HG03064 (cell line): ENCODE data around the gene CNOT6L.
"Not testable (repeated sequence)": the region's sequence is repeated elsewhere in the genome, so short reads cannot be mapped to it uniquely, and the experiment has no call there.

ENCODE experiments used
- ATAC-seq: cut with Tn5 transposase; IDR thresholded peaks from one replicate; pipeline ENCODE4 v1.9.1; 2021; ENCODE audit warnings: low read depth; ENCODE audit not compliant: unreplicated experiment

The CNOT6L gene

GRCh38 chr4:77783895-77784294, 35.3 kb downstream of the CNOT6L start:
- no peak for ATAC-seq

GRCh38 chr4:77782102-77782835, 36.9 kb downstream of the CNOT6L start:
- no peak for ATAC-seq

- ATAC-seq, result not testable (repeated sequence)
Measured at GRCh38 chr4:77780762-77781161, 38.4 kb downstream of the CNOT6L start.

GRCh38 chr4:77777135-77777807, 41.9 kb downstream of the CNOT6L start:
- no peak for ATAC-seq

- no peak for ATAC-seq
Measured at GRCh38 chr4:77776182-77777134, 42.7 kb downstream of the CNOT6L start.

- no peak for ATAC-seq
Measured at GRCh38 chr4:77773101-77773500, 46.1 kb downstream of the CNOT6L start.

- no peak for ATAC-seq
Measured at GRCh38 chr4:77771566-77771965, 47.6 kb downstream of the CNOT6L start.

- ATAC-seq, result no peak
Measured at GRCh38 chr4:77765720-77766119, 53.4 kb downstream of the CNOT6L start.

- no peak for ATAC-seq
Measured at GRCh38 chr4:77762531-77762930, 56.6 kb downstream of the CNOT6L start.

GRCh38 chr4:77761595-77761994, 57.6 kb downstream of the CNOT6L start:
- ATAC-seq, result no peak

GRCh38 chr4:77758804-77759203, 60.4 kb downstream of the CNOT6L start:
- no peak for ATAC-seq

- no peak for ATAC-seq
Measured at GRCh38 chr4:77751764-77752163, 67.4 kb downstream of the CNOT6L start.

GRCh38 chr4:77745792-77746191, 73.4 kb downstream of the CNOT6L start:
- no peak for ATAC-seq

GRCh38 chr4:77742054-77742453, 77.1 kb downstream of the CNOT6L start:
- no peak for ATAC-seq

- no peak for ATAC-seq
Measured at GRCh38 chr4:77740480-77740879, 78.7 kb downstream of the CNOT6L start.

- peak; percentile 78 for ATAC-seq
Measured at GRCh38 chr4:77734928-77735327, 84.2 kb downstream of the CNOT6L start.

- ATAC-seq, result no peak
Measured at GRCh38 chr4:77731656-77732055, 87.5 kb downstream of the CNOT6L start.

- ATAC-seq, result no peak
Measured at GRCh38 chr4:77728420-77728819, 90.7 kb downstream of the CNOT6L start.

GRCh38 chr4:77721073-77721472, 98.1 kb downstream of the CNOT6L start:
- ATAC-seq, result no peak

- ATAC-seq, result not testable (repeated sequence)
Measured at GRCh38 chr4:77718500-77718899, 100.7 kb downstream of the CNOT6L start.
